GM19023 (cell line): ENCODE data around the gene PROSER1.
"Not testable (repeated sequence)": the region's sequence is repeated elsewhere in the genome, so short reads cannot be mapped to it uniquely, and the experiment has no call there.

ENCODE experiments used
- ATAC-seq: cut with Tn5 transposase; IDR thresholded peaks from one replicate; pipeline ENCODE4 v1.9.1; 2021; ENCODE audit warnings: mild to moderate bottlenecking, moderate library complexity; ENCODE audit not compliant: unreplicated experiment

Gene PROSER1

GRCh38 chr13:39037880-39038568 lies at the start of gene PROSER1, which contains the start of gene NHLRC3:
Gene PROSER1 (minus strand): TSS chr13:39038089. CDS start chr13:39037242, 847 bp downstream.
Gene NHLRC3 (plus strand): TSS chr13:39038456. CDS start chr13:39038640, 184 bp downstream.
- ATAC-seq: peak; percentile 81

GRCh38 chr13:39086251-39086945 lies 48.5 kb upstream of the PROSER1 start:
- ATAC-seq: not testable (repeated sequence)

- ATAC-seq: no peak
Measured at GRCh38 chr13:39073983-39074382, 36.1 kb upstream of the PROSER1 start.

- ATAC-seq: no peak
Measured at GRCh38 chr13:39072842-39073241, 35.0 kb upstream of the PROSER1 start.

- ATAC-seq: no peak
Measured at GRCh38 chr13:39062004-39062403, 24.1 kb upstream of the PROSER1 start.

GRCh38 chr13:39058040-39058439 lies 20.2 kb upstream of the PROSER1 start:
- ATAC-seq: no peak

- no peak for ATAC-seq
Measured at GRCh38 chr13:39056018-39056417, 18.1 kb upstream of the PROSER1 start.

GRCh38 chr13:39054112-39054511 lies 16.2 kb upstream of the PROSER1 start:
- no peak for ATAC-seq

GRCh38 chr13:39052944-39053343 lies 15.1 kb upstream of the PROSER1 start:
- ATAC-seq: no peak

GRCh38 chr13:39051157-39051556 lies 13.3 kb upstream of the PROSER1 start:
- ATAC-seq: no peak

- ATAC-seq: no peak
Measured at GRCh38 chr13:39049274-39049673, 11.4 kb upstream of the PROSER1 start.

GRCh38 chr13:39048806-39049205 lies 10.9 kb upstream of the PROSER1 start:
- ATAC-seq: no peak

- no peak for ATAC-seq
Measured at GRCh38 chr13:39047560-39047959, 9.7 kb upstream of the PROSER1 start.

- peak; percentile 79 for ATAC-seq
Measured at GRCh38 chr13:39044536-39044935, 6.6 kb upstream of the PROSER1 start.

- no peak for ATAC-seq
Measured at GRCh38 chr13:39040206-39040605, 2.3 kb upstream of the PROSER1 start.

- ATAC-seq: no peak
Measured at GRCh38 chr13:39039041-39039440, 1.2 kb upstream of the PROSER1 start.

- peak; percentile 27 for ATAC-seq
Measured at GRCh38 chr13:39038569-39039030, 711 bp upstream of the PROSER1 start.

GRCh38 chr13:39037410-39037879 lies 444 bp downstream of the PROSER1 start:
- ATAC-seq: peak; percentile 31

- no peak for ATAC-seq
Measured at GRCh38 chr13:39036212-39036611, 1.7 kb downstream of the PROSER1 start.

- ATAC-seq: no peak
Measured at GRCh38 chr13:39035799-39036198, 2.1 kb downstream of the PROSER1 start.

GRCh38 chr13:39035204-39035603 lies 2.7 kb downstream of the PROSER1 start:
- no peak for ATAC-seq

- ATAC-seq: no peak
Measured at GRCh38 chr13:39034085-39034484, 3.8 kb downstream of the PROSER1 start.
